Transverse colon (tissue), 4 donors: ENCODE results near the gene PDE8B. TPM values are rescaled to one million over a fixed set of nuclear protein-coding genes. Genes with fewer than 3 reads are reported as not detected.

Experiments
- DNase-seq: peaks from one replicate; pipeline ENCODE4 v3.0.0-alpha.2; 2019
- H3K27ac ChIP-seq, 4 donors: fragments of 200-600 bp; sonication (generic); 2 replicates each; pipeline ENCODE4 v1.5.1; 2016 to 2018; ENCODE audit warnings: inconsistent platforms in 4 of 4
- H3K27me3 ChIP-seq: fragments of 200-600 bp; sonication (generic); 2 replicates; pipeline ENCODE4 v1.5.1; 2017; ENCODE audit warnings: inconsistent platforms
- H3K36me3 ChIP-seq, 4 donors: fragments of 200-600 bp; sonication (generic); 2 replicates each; pipeline ENCODE4 v1.5.1; 2017 to 2019; ENCODE audit warnings: inconsistent platforms in 4 of 4
- H3K4me1 ChIP-seq, 4 donors: fragments of 200-600 bp; sonication (generic); 2 replicates each; pipeline ENCODE4 v1.5.1; 2017 to 2020; ENCODE audit warnings: inconsistent platforms in 4 of 4
- H3K4me3 ChIP-seq, 4 donors: fragments of 200-600 bp; sonication (generic); 1 replicate in 1 of 4; 2 replicates in 3 of 4; pipeline versions ENCODE4 v1.5.1 to v1.6.1; 2017 to 2019; ENCODE audit warnings: inconsistent platforms in 4 of 4
- H3K9me3 ChIP-seq, 2 donors: fragments of 200-600 bp; sonication (generic); 2 replicates each; pipeline ENCODE4 v1.5.1; 2017 to 2019; ENCODE audit warnings: inconsistent platforms in 2 of 2
- CTCF ChIP-seq, 5 experiments: fragments of 200-600 bp in 3 of 5; fragments of 450-650 bp in 2 of 5; sonication (generic) in 3 of 5; IDR thresholded peaks; 1 replicate in 2 of 5; 2 replicates in 3 of 5; pipeline ENCODE4 v1.5.1; 2016 to 2017; ENCODE audit warnings: antibody characterized with exemption in 5 of 5, inconsistent platforms in 3 of 5, mild to moderate bottlenecking in 2 of 5, moderate library complexity in 1 of 5
- EP300 ChIP-seq: sonication (generic); formaldehyde crosslinking; IDR thresholded peaks from one replicate; pipeline ENCODE4 v1.6.1; 2017; ENCODE audit warnings: antibody characterized with exemption, low read depth
- POLR2A ChIP-seq: fragments of 450-650 bp; IDR thresholded peaks from one replicate; pipeline ENCODE4 v1.6.1; 2016; ENCODE audit warnings: antibody characterized with exemption, mild to moderate bottlenecking, moderate library complexity
- POLR2AphosphoS5 ChIP-seq, 3 donors: sonication (generic); formaldehyde crosslinking; IDR thresholded peaks; one replicate each; pipeline ENCODE4 v1.6.1; 2016; ENCODE audit warnings: antibody characterized with exemption in 3 of 3
- WGBS, 2 donors: methylation state at CpG; one replicate each; pipeline ENCODE4 v1.1.5; 2018; ENCODE audit warnings: low coverage in 1 of 2; 5-methylcytosine and 5-hydroxymethylcytosine counted together
- in situ Hi-C, 4 donors: fragments of 200-750 bp; cut with MboI; loops; one replicate each; pipeline versions ENCODE4 v1.15.0 to v1.15.1; 2017; ENCODE audit warnings: low sequenced_read_pairs in 3 of 4, low pct_ligation_motif_present in 1 of 4, low pct_unique_long_range_greater_than_20kb in 1 of 4
- intact Hi-C: fragments of 100-400 bp; cut with DNase I; formaldehyde crosslinking; loops from one replicate; pipeline ENCODE4 v1.15.1; 2023; ENCODE audit warnings: low total_unique reads
- total RNA-seq, 4 donors: library from RNA; depleted of rRNA; stranded (reverse); fragments of >200 nt; gene quantifications; one replicate each; pipeline ENCODE4 v1.1.0, GENCODE V29; 2016

Gene PDE8B
- total RNA-seq, 4 donors from 2014 or later = 0.40 to 22.4 (median 1.2) TPM

- Histone ChIP-seq H3K4me3 (no peak overlapping the region), H3K36me3 (no peaks in the 10 kb centered on the region), H3K27ac (no peak overlapping the region), H3K9me3 (no peaks in the 10 kb centered on the region), H3K27me3 (no peaks in the 10 kb centered on the region), H3K4me1 (no peaks in the 10 kb centered on the region)
- no peak for TF ChIP-seq POLR2AphosphoS5 (IDR thresholded peaks at IDR 0.05)
- no peak for TF ChIP-seq EP300
- no peak for TF ChIP-seq POLR2A
- no peak for TF ChIP-seq CTCF (IDR thresholded peaks at IDR 0.05)
- DNase-seq = no peak
- in situ Hi-C loops (no loop called here), intact Hi-C loops (no loop called here)
- 70 to 83% methylated on average over 4 of the region's 4 CpGs for WGBS, 2 donors
Measured at GRCh38 chr5:77285251-77285841, 74.9 kb downstream of the PDE8B start.

- Histone ChIP-seq H3K9me3 (no peaks in the 10 kb centered on the region), H3K27ac (no peak overlapping the region), H3K27me3 (no peaks in the 10 kb centered on the region), H3K4me1 (no peaks in the 10 kb centered on the region), H3K36me3 (no peaks in the 10 kb centered on the region), H3K4me3 (no peak overlapping the region)
- TF ChIP-seq POLR2A (no peak), POLR2AphosphoS5 (IDR thresholded peaks at IDR 0.05) (no peak), CTCF (IDR thresholded peaks at IDR 0.05) (no peak), EP300 (no peak)
- WGBS, 2 donors = 70 to 77% methylated on average over 3 of the region's 3 CpGs
- in situ Hi-C loops = no loop called here
- intact Hi-C loops = no loop called here
- no peak for DNase-seq
Measured at GRCh38 chr5:77292026-77292757, 81.7 kb downstream of the PDE8B start.

GRCh38 chr5:77294185-77294584, 83.7 kb downstream of the PDE8B start:
- H3K27ac ChIP-seq = no peak overlapping the region
- in situ Hi-C loops (no loop called here), intact Hi-C loops (no loop called here)
- TF ChIP-seq POLR2A (no peak), EP300 (no peak), POLR2AphosphoS5 (IDR thresholded peaks at IDR 0.05) (no peak), CTCF (IDR thresholded peaks at IDR 0.05) (no peak)
- no peak for DNase-seq
- H3K9me3 ChIP-seq = no peaks in the 10 kb centered on the region
- H3K36me3 ChIP-seq = no peaks in the 10 kb centered on the region
- no peaks in the 10 kb centered on the region for H3K27me3 ChIP-seq
- H3K4me3 ChIP-seq = no peak overlapping the region
- 67 to 74% methylated on average over 3 of the region's 3 CpGs for WGBS, 2 donors
- no peaks in the 10 kb centered on the region for H3K4me1 ChIP-seq

GRCh38 chr5:77295863-77296378, 85.4 kb downstream of the PDE8B start:
- no peak for DNase-seq
- H3K36me3 ChIP-seq = no peaks in the 10 kb centered on the region
- H3K27ac ChIP-seq = no peak overlapping the region
- peaks cover 0 to 5% (median 2%) of the 10 kb centered on the region in 4 donors for H3K4me1 ChIP-seq
- in situ Hi-C loops (no loop called here), intact Hi-C loops (no loop called here)
- no peak overlapping the region for H3K4me3 ChIP-seq
- no peaks in the 10 kb centered on the region for H3K9me3 ChIP-seq
- 76 to 88% methylated on average over 3 to 4 of the region's 4 CpGs for WGBS, 2 donors
- no peaks in the 10 kb centered on the region for H3K27me3 ChIP-seq
- TF ChIP-seq CTCF (IDR thresholded peaks at IDR 0.05) (no peak), POLR2AphosphoS5 (IDR thresholded peaks at IDR 0.05) (no peak), POLR2A (no peak), EP300 (no peak)
